D341Med (cell line): ENCODE data around the gene CEP85.
"Not testable (repeated sequence)": the region's sequence is repeated elsewhere in the genome, so short reads cannot be mapped to it uniquely, and the experiment has no call there.

Experiments
- DNase-seq: peaks from one replicate; pipeline ENCODE4 v3.0.0; 2012; ENCODE audit warnings: low spot score

The CEP85 gene

GRCh38 chr1:26290122-26290881 lies 56.3 kb downstream of the CEP85 start:
- no peak for DNase-seq

- no peak for DNase-seq
Measured at GRCh38 chr1:26290882-26291261, 56.9 kb downstream of the CEP85 start.

- DNase-seq, result no peak
Measured at GRCh38 chr1:26291433-26291832, 57.4 kb downstream of the CEP85 start.

- DNase-seq, result no peak
Measured at GRCh38 chr1:26291939-26292338, 57.9 kb downstream of the CEP85 start.

GRCh38 chr1:26292735-26293134 lies 58.7 kb downstream of the CEP85 start:
- not testable (repeated sequence) for DNase-seq

- no peak for DNase-seq
Measured at GRCh38 chr1:26293911-26294463, 60.0 kb downstream of the CEP85 start.

- DNase-seq, result no peak
Measured at GRCh38 chr1:26295194-26296138, 61.5 kb downstream of the CEP85 start.

GRCh38 chr1:26296340-26297056 lies 62.5 kb downstream of the CEP85 start:
- DNase-seq, result no peak

GRCh38 chr1:26297057-26297790 lies 63.2 kb downstream of the CEP85 start:
- DNase-seq, result no peak

GRCh38 chr1:26297791-26298124 lies 63.8 kb downstream of the CEP85 start:
- DNase-seq, result no peak

- DNase-seq, result no peak
Measured at GRCh38 chr1:26300578-26301275, 66.7 kb downstream of the CEP85 start.

GRCh38 chr1:26302733-26303405 lies 68.9 kb downstream of the CEP85 start:
- no peak for DNase-seq

- DNase-seq, result no peak
Measured at GRCh38 chr1:26305667-26306289, 71.8 kb downstream of the CEP85 start.

- peak; percentile 95 for DNase-seq
Measured at GRCh38 chr1:26306290-26307229, 72.6 kb downstream of the CEP85 start, which contains the start of gene UBXN11. TSS of gene UBXN11 (minus strand) at chr1:26306636. CDS start at chr1:26302883, 3,753 bp downstream.

- no peak for DNase-seq
Measured at GRCh38 chr1:26307363-26307781, 73.4 kb downstream of the CEP85 start.

- not testable (repeated sequence) for DNase-seq
Measured at GRCh38 chr1:26307966-26308899, 74.2 kb downstream of the CEP85 start.

GRCh38 chr1:26314501-26314900 lies 80.5 kb downstream of the CEP85 start:
- DNase-seq, result no peak
